ENCODE results near the gene DBNL.

DBNL gene

GRCh38 chr7:44062903-44063295, 18.4 kb downstream of the DBNL start:
- no peak for DNase-seq

DNA sequence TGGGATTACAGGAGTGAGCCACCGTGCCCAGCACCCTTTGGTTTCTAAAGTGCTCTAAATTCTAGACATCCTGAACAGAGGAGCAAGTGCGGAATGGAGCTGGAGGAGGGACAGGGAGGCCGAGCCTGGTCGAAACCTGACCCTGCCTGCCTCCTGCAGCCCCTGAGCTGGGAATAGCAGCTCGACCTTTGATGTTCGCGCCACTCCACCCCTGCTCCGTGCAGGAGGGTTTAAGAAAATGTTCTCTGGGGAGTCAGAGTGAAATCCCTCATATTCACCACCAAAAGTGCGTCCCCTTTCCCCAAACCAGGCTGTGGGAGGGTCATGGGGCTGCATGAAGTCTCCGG, 19.0 kb downstream of the DBNL start:
- no peak for DNase-seq

DNA sequence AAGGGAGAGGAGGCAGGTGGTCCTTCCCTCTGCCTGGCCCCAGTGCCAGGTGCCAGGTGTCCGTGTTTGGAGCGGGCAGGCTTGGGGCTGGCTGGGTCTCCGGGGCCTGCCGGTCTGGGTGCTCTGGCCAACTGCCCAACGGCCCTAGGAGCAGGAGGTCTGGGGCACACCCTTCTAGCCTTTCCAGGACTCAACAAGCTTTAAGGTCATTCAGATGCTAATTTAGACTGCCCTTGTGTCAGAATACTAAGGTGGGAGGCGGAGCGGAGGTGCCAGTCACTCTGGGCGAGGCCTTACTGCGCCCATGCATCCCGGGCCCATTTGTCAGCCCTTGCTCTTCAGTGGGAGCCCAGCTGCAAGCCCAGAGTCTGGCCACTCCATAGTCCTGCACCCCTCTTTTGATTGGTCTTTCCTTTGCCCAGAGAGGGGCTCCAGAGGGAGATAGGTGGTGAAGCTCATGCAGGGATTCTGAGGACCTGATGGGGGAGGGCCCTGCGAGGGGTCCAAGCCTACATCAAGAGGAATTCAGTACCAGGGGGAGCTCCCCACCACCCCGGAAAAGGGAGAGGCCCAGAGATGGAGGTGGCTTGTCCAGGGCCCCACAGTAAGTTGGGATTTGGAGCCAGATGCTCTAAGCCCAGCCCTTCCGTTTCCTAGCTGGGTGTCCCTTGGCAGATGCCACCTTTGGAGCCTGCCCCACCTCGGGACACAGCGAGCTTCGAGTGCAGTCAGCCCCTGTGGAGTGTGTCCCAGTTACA, 19.6 kb downstream of the DBNL start:
- DNase-seq = no peak

GRCh38 chr7:44064791-44065430, 20.4 kb downstream of the DBNL start:
- DNase-seq = no peak

- DNase-seq = no peak
Measured at GRCh38 chr7:44065431-44066110, 21.1 kb downstream of the DBNL start, which contains the start of gene PGAM2. TSS of gene PGAM2 (minus strand) at chr7:44065567. CDS start at chr7:44065529, 38 bp downstream.

DNA sequence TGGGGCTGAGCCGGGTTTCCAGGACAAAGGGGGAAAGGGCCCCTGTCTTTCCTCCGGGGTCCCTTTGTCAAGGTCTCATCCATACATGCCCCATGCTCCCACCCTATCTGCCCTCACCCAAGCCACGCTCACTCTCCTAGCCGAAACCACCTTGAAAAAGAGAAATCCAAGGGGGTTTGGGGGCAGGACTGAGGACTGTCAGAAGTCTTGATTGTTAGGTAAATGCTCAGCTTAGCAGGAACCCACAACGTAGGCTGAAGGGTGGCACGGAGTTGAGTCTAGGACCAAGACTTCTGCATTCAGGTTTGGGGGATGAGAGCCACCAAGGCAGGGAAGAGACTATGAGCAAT, 21.6 kb downstream of the DBNL start:
- no peak for DNase-seq

- DNase-seq = no peak
Measured at GRCh38 chr7:44066494-44067063, 22.1 kb downstream of the DBNL start.

DNA sequence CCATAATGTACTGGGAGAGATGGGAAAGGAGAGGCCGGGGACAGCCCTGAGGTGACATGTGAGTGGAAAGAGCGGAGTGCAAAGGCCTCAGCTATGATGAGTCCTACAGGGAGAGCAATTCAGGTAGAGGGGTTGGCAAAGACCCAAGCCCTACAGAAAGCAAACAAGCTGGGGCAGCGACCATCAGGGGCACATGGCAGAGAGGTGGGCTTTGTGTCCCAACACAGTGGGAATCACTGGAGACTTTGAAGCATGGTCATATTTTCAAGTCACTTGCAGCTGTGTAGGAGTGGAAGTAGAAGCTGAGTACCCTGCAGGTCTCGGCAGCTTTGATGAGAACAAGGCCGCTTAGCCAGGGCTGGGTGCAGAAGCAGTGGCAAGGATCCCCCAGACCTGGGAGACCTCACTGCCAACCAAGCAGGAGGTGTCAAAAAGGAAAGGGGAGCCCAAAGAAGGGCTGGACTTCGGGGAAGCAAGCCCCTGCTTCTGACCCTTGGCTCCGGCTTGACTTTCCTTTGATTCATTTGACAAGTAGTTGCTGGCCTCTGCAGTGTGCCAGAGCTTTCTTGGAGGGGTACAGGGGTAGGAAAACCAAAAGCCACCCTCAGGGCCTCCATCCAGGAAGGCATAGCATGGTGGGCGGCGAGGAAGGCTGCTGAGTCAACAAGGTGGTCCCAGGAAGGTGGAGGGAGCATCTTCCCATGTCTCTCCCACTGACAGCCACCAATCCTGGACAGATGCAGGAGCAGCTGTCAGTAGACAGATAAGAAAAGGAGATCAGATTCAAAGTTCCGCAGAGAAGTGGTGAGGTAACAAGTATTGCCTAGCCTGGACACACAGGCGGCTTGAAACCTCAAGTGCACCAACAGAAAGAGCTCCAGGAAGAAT, 22.8 kb downstream of the DBNL start:
- DNase-seq = no peak

DNA sequence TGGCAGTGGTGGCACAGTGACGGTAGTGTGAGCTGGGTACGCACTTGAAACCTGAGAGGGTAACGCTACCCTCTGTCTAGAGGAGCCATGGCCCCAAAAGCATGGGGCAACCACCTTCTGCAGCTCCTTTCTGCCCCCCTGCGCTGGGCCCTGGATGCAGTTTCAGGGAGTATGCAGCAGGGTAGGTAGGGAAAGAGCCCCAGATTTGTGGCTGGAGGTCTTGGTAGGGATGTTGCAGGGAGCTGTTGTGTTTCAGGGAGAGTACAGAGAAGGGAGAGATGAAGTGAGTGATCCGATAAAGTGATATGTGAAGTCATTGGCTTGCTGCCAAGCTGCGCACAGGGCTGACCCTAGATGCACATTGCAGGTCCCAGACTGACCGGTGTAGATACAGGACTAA, 23.6 kb downstream of the DBNL start:
- DNase-seq = no peak

DNA sequence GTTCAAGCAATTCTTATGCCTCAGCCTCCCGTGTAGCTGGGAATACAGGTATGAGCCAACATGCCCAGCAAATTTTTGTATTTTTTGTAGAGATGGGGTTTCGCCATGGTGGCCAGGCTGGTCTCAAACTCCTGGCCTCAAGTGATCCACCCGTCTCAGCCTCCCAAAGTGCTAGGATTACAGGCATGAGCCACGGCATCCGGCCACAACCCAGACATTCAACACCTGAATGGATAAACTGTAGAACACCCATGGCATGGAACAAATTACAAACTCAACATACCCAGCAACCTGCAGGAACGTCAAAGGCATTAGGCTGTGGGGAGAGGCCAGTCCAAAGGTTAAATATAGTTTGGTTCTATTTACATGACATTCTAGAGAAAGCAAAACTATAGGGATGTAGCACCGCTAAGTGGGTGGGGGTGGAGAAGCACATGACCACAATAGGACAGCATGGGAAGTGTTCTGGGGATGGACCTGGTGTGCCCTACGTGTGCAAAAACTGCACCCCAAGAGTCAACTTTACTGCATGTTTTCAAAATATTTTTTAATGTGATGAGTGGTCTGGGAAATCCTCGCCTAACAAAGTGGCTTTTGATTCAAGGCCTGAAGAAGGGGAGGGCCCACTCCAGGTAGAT, 27.3 kb downstream of the DBNL start:
- DNase-seq = no peak

GRCh38 chr7:44072364-44073231, 28.1 kb downstream of the DBNL start:
- peak; percentile 40 for DNase-seq

DNA sequence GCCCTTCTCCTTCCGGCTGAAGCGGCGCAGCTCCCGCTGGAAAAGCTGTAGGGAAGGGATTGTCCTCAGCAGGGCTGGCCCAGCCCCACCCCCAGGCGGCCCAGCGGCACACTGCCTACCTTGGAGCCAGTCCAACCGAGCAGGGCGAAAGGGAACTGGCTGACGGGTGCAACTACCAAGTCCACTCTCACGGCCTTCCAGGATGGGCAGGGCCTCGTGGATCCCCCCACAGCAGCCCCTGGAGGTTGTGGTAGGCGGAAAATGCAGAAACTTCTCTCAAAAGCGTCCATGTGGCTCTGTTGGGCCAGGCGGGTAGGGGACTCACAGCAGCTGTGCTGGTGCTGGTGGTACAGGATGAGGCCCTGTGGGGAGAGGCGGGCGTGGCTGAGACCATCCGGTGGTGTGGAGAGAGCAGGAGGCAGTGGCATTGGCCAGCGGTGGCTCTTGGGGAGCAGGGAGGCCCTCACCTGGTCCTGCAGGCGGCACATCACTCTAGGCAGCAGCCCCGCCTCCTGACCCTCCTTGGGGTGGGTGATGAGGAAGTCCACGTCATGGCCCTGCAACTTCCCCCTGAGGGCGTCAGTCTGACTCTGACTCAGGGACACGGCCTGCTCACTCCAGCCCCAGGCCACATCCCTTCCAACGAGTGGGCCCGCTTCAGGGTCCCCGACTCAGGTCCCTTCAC, 29.3 kb downstream of the DBNL start:
- DNase-seq = peak; percentile 59

GRCh38 chr7:44074349-44074695, 29.8 kb downstream of the DBNL start:
- DNase-seq = no peak

- no peak for DNase-seq
Measured at GRCh38 chr7:44075296-44076075, 31.0 kb downstream of the DBNL start.

DNA sequence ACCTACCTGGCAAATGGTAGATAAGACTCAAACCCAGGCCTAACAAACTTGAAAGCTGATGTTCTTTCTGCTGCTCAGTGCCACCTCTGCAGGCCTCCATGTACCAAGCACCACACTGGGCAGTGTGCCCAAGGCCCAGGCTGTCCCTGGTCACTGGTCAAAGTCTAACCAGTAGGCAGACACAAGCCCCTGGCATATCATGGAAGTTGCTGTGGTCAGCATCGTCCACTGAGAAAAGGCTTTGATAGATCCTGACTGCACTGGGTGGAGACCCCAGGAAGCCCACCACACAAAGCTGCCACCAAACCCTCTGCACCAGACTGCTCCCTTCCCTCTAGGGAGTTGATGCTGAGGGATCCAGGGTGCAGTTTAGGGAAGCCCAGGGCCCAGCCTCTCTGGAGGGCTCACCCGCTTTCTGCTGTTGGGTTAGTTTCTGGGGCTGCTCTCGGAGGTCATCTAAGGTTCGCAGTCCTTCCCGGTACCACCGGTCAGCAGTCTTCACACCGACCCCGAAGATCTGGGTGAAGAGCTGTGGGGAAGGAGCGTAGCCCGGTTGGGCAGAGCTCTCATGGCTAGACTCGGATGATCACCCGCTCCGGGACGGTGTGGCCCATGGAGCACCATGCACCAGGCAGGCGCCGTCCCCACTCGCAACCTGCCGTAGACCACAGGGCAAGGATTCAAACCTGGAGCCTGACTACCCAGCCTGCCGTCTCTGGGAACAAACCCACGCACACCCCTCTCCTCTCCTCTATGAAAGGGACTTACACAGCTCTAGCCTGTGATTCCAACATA, 31.8 kb downstream of the DBNL start:
- DNase-seq = no peak

GRCh38 chr7:44077061-44077460, 32.6 kb downstream of the DBNL start:
- DNase-seq = no peak

GRCh38 chr7:44077681-44078091, 33.2 kb downstream of the DBNL start:
- no peak for DNase-seq

DNA sequence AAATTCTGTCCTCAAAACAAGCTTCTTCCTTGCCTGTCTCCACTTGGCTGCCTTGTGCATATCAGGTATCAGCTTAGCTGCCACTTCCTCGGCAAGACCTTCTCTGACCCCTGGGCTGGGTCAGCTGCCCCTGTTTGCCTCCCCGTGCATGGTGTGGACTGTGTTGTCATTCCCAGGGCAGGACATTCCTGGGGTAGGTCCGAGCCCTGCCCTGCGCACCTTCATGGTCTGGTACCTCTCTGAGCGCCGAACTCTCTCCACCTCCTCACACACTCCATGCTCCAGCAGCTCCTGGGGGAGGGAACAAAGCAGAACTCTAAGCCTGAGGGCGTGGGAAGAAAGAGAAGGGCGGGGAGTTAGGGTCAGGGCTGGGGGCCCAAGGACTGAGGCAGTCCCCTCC, 34.0 kb downstream of the DBNL start:
- DNase-seq = no peak

Data from CD4-positive, alpha-beta T cell treated with Interleukin-12 subunit alpha and Interleukin-12 subunit beta, for 1 hour (primary cell).